ENCODE measurements around the gene DUOX2. TPM values are rescaled to one million over a fixed set of nuclear protein-coding genes. Genes with fewer than 3 reads are reported as not detected.

DUOX2 gene
- total RNA-seq, 1 experiment from 2014 or later = 0.21 TPM

GRCh38 chr15:45121020-45121419 lies 7.0 kb upstream of the DUOX2 start:
- CTCF ChIA-PET = no interaction called here
- intact Hi-C loops (cut with micrococcal nuclease; ENCODE audit: unreplicated experiment) = no loop called here
- H3K27me3 Mint-ChIP-seq (ENCODE audit: unreplicated experiment) = peaks cover 47% of the 10 kb centered on the region

DNA sequence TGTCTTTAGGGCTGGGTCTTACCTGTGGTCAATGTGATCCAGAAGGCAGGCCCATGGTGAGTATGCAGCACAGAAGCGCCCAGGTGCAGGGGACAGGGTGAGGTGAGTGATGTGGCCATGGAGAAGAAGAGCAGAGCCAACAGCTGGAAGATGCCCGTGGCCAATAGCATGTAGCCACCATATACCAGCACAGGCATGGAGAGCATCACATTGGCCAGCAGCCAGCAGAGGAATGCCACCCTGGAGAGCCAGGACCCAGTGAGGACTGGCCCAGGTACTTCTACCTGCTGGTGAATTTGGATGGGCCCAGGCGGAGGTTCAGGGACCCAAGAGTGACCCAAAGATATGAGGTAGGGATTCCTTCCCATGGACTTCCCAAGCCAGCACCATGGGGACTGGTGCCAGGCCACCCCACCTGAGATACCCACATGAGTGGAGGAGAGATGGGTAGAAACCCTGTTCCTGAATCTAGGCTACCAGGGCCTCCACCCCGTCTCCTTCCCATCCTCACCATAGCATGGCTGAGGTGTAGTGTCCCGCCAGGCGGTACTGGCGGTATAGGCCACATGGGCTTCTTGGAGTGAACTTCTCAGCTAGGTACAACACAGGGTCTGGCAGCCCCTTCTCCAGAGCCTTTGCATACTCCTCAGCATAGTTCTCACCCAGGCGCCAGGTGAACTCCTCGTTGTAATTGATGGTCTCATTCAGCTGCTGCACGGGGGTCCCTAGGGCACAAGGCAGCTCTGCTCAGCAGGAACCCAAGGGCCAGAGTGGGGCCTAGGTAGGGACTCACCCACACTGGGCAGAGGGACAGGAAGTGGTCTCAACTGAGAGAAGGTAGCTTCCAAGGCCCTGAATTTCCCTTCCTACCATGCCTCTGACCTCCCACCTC lies 6.4 kb upstream of the DUOX2 start:
- peaks cover 47% of the 10 kb centered on the region for H3K27me3 Mint-ChIP-seq (ENCODE audit: unreplicated experiment)
- no peaks in the 10 kb centered on the region for H3K9me3 Mint-ChIP-seq (ENCODE audit: low read depth, unreplicated experiment)
- peaks cover 5% of the 10 kb centered on the region for H3K36me3 Mint-ChIP-seq (ENCODE audit: insufficient read depth, unreplicated experiment)
- BruUV-seq (replicated peaks) = no TSS peak
- no peak overlapping the region for H3K27ac Mint-ChIP-seq (ENCODE audit: unreplicated experiment)
- DNase-seq = no peak
- peaks cover 8% of the 10 kb centered on the region for H3K4me1 Mint-ChIP-seq (ENCODE audit: low read depth, unreplicated experiment)
- CTCF ChIA-PET = no interaction called here
- H3K4me3 Mint-ChIP-seq (ENCODE audit: low read depth, unreplicated experiment) = no peak overlapping the region
- intact Hi-C loops (cut with micrococcal nuclease; ENCODE audit: unreplicated experiment) = no loop called here
- TF ChIP-seq, protein P1, sequence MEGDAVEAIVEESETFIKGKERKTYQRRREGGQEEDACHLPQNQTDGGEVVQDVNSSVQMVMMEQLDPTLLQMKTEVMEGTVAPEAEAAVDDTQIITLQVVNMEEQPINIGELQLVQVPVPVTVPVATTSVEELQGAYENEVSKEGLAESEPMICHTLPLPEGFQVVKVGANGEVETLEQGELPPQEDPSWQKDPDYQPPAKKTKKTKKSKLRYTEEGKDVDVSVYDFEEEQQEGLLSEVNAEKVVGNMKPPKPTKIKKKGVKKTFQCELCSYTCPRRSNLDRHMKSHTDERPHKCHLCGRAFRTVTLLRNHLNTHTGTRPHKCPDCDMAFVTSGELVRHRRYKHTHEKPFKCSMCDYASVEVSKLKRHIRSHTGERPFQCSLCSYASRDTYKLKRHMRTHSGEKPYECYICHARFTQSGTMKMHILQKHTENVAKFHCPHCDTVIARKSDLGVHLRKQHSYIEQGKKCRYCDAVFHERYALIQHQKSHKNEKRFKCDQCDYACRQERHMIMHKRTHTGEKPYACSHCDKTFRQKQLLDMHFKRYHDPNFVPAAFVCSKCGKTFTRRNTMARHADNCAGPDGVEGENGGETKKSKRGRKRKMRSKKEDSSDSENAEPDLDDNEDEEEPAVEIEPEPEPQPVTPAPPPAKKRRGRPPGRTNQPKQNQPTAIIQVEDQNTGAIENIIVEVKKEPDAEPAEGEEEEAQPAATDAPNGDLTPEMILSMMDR (IDR thresholded peaks at IDR 0.05; ENCODE audit: unreplicated experiment) = no peak

More at GRCh38 chr15:45121020-45121419, 7.0 kb upstream of the DUOX2 start:
- DNase-seq = no peak
- TF ChIP-seq, protein P1 (IDR thresholded peaks at IDR 0.05; ENCODE audit: unreplicated experiment) = no peak
- Mint-ChIP-seq H3K4me1 (ENCODE audit: low read depth, unreplicated experiment) (peaks cover 8% of the 10 kb centered on the region), H3K4me3 (ENCODE audit: low read depth, unreplicated experiment) (no peak overlapping the region), H3K27ac (ENCODE audit: unreplicated experiment) (no peak overlapping the region), H3K36me3 (ENCODE audit: insufficient read depth, unreplicated experiment) (peaks cover 5% of the 10 kb centered on the region), H3K9me3 (ENCODE audit: low read depth, unreplicated experiment) (no peaks in the 10 kb centered on the region)
- BruUV-seq (replicated peaks) = no TSS peak

DNA sequence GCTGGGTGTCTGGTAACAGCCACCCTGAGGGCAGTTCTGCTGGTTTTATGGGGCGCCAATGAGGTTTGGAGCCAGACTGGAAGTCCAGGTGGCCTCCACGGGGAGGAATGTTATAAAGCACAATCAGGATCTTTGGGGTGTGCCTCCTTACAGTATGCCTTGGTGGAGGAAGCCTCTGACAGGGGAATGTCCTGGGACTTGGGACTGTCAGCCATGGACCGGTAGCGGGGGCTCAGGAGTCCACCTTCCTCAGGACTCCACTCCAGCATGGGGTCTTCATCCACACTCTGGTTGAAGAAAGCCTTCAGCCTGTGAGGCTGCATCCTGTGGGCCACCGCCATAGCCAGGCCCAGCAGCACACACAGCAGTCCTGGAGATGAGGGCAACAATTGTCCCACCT lies 5.0 kb upstream of the DUOX2 start:
- TF ChIP-seq, protein P1 (IDR thresholded peaks at IDR 0.05; ENCODE audit: unreplicated experiment) = no peak
- no peak overlapping the region for H3K4me3 Mint-ChIP-seq (ENCODE audit: low read depth, unreplicated experiment)
- BruUV-seq (replicated peaks) = no TSS peak
- H3K36me3 Mint-ChIP-seq (ENCODE audit: insufficient read depth, unreplicated experiment) = peaks cover 5% of the 10 kb centered on the region
- CTCF ChIA-PET = interaction anchor here (1.0 to 1.6 kb wide), 6 partner anchors 8 to 44 kb away, joined by 3 to 15 read pairs (median 6); no protein-coding TSS in a partner anchor
- H3K9me3 Mint-ChIP-seq (ENCODE audit: low read depth, unreplicated experiment) = no peaks in the 10 kb centered on the region
- H3K27me3 Mint-ChIP-seq (ENCODE audit: unreplicated experiment) = peaks cover 52% of the 10 kb centered on the region
- H3K4me1 Mint-ChIP-seq (ENCODE audit: low read depth, unreplicated experiment) = peaks cover 12% of the 10 kb centered on the region
- DNase-seq = no peak
- H3K27ac Mint-ChIP-seq (ENCODE audit: unreplicated experiment) = no peak overlapping the region
- intact Hi-C loops (cut with micrococcal nuclease; ENCODE audit: unreplicated experiment) = no loop called here

- Mint-ChIP-seq H3K4me3 (ENCODE audit: low read depth, unreplicated experiment) (no peak overlapping the region), H3K27me3 (ENCODE audit: unreplicated experiment) (peaks cover 60% of the 10 kb centered on the region), H3K4me1 (ENCODE audit: low read depth, unreplicated experiment) (peaks cover 21% of the 10 kb centered on the region), H3K27ac (ENCODE audit: unreplicated experiment) (no peak overlapping the region), H3K36me3 (ENCODE audit: insufficient read depth, unreplicated experiment) (peaks cover 5% of the 10 kb centered on the region), H3K9me3 (ENCODE audit: low read depth, unreplicated experiment) (no peaks in the 10 kb centered on the region)
- CTCF ChIA-PET = interaction anchor here (0.6 to 1.6 kb wide), 18 partner anchors 8 to 265 kb away, joined by 3 to 15 read pairs (median 4); partner anchors contain the start of gene SORD
- intact Hi-C loops (cut with micrococcal nuclease; ENCODE audit: unreplicated experiment) = no loop called here
- TF ChIP-seq, protein P1 (IDR thresholded peaks at IDR 0.05; ENCODE audit: unreplicated experiment) = peak; percentile 87
- DNase-seq = peak; percentile 89
- BruUV-seq (replicated peaks) = no TSS peak
Measured at GRCh38 chr15:45118131-45118588, 4.2 kb upstream of the DUOX2 start.
